GM10847 (cell line): ENCODE measurements around the gene CBX3.

Experiments
- POLR2A ChIP-seq: IDR thresholded peaks from 2 replicates; pipeline ENCODE4 v1.6.1; 2011; ENCODE audit not compliant: insufficient read length; ENCODE audit errors: extremely low read depth

CBX3 gene

GRCh38 chr7:26201247-26202018, at the start of gene CBX3:
TSS of gene CBX3 (plus strand) at chr7:26201745. CDS start at chr7:26202999, 1,254 bp downstream.
- peak; percentile 76 for TF ChIP-seq POLR2A

- peak; percentile 73 for TF ChIP-seq POLR2A
Observed at GRCh38 chr7:26151953-26152781, 49.4 kb upstream of the CBX3 start, which contains the start of gene NFE2L3. TSS of gene NFE2L3 (plus strand) at chr7:26152198. CDS start at chr7:26152499, 301 bp downstream.

- no peak for TF ChIP-seq POLR2A
Observed at GRCh38 chr7:26153241-26153822, 48.2 kb upstream of the CBX3 start.

GRCh38 chr7:26153823-26154783, 47.4 kb upstream of the CBX3 start:
- no peak for TF ChIP-seq POLR2A

- no peak for TF ChIP-seq POLR2A
Observed at GRCh38 chr7:26155531-26156375, 45.8 kb upstream of the CBX3 start.

GRCh38 chr7:26156451-26157420, 44.8 kb upstream of the CBX3 start:
- no peak for TF ChIP-seq POLR2A

GRCh38 chr7:26157520-26158105, 43.9 kb upstream of the CBX3 start:
- no peak for TF ChIP-seq POLR2A

- no peak for TF ChIP-seq POLR2A
Observed at GRCh38 chr7:26159243-26159642, 42.3 kb upstream of the CBX3 start.

- no peak for TF ChIP-seq POLR2A
Observed at GRCh38 chr7:26160896-26161295, 40.6 kb upstream of the CBX3 start.

GRCh38 chr7:26162431-26162830, 39.1 kb upstream of the CBX3 start:
- no peak for TF ChIP-seq POLR2A

- no peak for TF ChIP-seq POLR2A
Observed at GRCh38 chr7:26165950-26166683, 35.4 kb upstream of the CBX3 start.
